Measurements from ENCODE around the gene LGALS9C.
"Not testable (repeated sequence)": the region's sequence is repeated elsewhere in the genome, so short reads cannot be mapped to it uniquely, and the experiment has no call there.

- not testable (repeated sequence) for TF ChIP-seq CTCF (IDR thresholded peaks at IDR 0.05; ENCODE audit: low read length); EZH2phosphoT487 (IDR thresholded peaks at IDR 0.05; ENCODE audit: low read length); EZH2 (optimal IDR thresholded peaks at IDR 0.05; ENCODE audit: low read depth, low read length)
Measured at GRCh38 chr17:18526168-18526800, 49.7 kb downstream of the LGALS9C start.
